GM12874 (cell line): Measurements from ENCODE around the gene DIAPH3.

ENCODE experiments used
- CTCF ChIP-seq: IDR thresholded peaks from 2 replicates; pipeline ENCODE4 v1.5.1; 2011; ENCODE audit warnings: low read depth, mild to moderate bottlenecking, control low read depth, low read length, moderate library complexity; ENCODE audit not compliant: insufficient read depth

Gene DIAPH3, protein sequence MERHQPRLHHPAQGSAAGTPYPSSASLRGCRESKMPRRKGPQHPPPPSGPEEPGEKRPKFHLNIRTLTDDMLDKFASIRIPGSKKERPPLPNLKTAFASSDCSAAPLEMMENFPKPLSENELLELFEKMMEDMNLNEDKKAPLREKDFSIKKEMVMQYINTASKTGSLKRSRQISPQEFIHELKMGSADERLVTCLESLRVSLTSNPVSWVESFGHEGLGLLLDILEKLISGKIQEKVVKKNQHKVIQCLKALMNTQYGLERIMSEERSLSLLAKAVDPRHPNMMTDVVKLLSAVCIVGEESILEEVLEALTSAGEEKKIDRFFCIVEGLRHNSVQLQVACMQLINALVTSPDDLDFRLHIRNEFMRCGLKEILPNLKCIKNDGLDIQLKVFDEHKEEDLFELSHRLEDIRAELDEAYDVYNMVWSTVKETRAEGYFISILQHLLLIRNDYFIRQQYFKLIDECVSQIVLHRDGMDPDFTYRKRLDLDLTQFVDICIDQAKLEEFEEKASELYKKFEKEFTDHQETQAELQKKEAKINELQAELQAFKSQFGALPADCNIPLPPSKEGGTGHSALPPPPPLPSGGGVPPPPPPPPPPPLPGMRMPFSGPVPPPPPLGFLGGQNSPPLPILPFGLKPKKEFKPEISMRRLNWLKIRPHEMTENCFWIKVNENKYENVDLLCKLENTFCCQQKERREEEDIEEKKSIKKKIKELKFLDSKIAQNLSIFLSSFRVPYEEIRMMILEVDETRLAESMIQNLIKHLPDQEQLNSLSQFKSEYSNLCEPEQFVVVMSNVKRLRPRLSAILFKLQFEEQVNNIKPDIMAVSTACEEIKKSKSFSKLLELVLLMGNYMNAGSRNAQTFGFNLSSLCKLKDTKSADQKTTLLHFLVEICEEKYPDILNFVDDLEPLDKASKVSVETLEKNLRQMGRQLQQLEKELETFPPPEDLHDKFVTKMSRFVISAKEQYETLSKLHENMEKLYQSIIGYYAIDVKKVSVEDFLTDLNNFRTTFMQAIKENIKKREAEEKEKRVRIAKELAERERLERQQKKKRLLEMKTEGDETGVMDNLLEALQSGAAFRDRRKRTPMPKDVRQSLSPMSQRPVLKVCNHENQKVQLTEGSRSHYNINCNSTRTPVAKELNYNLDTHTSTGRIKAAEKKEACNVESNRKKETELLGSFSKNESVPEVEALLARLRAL

DNA sequence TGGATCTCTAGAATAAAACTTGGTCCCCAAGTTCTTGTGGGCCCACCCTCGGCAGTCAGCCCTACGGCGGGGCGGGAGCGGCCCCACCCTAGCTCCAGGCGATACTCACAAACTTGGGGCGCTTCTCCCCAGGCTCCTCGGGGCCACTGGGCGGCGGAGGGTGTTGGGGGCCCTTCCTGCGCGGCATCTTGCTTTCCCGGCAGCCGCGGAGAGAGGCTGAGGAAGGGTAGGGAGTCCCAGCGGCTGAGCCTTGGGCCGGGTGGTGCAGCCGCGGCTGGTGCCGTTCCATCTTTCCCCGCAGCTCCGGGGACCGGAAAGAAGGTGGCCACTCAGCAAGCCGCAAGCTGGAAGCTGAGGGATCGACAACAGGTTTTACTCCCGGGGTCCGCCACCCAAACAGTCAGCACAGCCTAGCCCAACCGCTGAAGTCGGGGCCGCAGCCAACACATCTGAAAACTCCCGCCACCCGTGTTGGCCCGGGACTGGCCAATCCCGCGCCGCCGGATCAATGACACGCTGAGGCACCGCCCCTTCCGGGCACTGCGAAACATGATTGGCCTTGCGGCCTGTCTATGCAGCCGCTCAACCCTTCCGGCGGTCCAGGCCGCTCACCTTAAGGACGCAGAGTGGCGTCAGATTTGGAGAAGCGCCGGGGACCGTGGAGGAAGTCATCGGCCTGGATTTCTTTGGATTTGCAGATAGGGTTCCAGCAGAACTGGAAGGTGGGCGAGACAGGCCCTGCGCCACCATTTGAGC, at the start of gene DIAPH3:
TSS of gene DIAPH3 (minus strand) at position 451 of the 756 bp plus-strand sequence. CDS start at position 289, 162 bp downstream.
- no peak for TF ChIP-seq CTCF

GRCh38 chr13:60213236-60213744, 49.6 kb upstream of the DIAPH3 start:
- TF ChIP-seq CTCF, result no peak

DNA sequence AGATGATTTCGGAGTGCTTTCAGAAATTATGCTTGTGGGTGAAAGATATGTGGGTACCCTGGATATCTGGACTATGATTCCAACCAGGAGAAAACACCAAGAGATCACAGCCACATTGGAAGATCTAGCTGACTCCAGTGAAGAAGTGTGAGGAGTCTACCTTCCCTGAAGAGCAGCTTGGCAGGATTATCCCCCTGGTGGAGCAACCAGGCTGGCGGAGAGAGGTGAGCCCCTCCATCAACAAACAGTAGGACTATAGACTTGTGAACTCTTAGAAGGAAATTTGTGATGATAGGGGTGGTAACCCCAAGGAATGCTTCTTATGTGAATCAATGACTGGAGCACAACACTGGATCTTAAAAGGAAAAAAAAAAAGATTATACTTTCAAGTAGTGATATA, 47.8 kb upstream of the DIAPH3 start:
- no peak for TF ChIP-seq CTCF

- no peak for TF ChIP-seq CTCF
Observed at GRCh38 chr13:60210510-60211330, 47.0 kb upstream of the DIAPH3 start.

GRCh38 chr13:60201286-60201685, 37.6 kb upstream of the DIAPH3 start:
- TF ChIP-seq CTCF, result no peak

GRCh38 chr13:60182907-60183306, 19.2 kb upstream of the DIAPH3 start:
- TF ChIP-seq CTCF, result no peak
